Vagina (tissue), 2 donors: Measurements from ENCODE around the gene PTPRG.

Experiments
- POLR2A ChIP-seq, 2 donors: fragments of 450-650 bp; IDR thresholded peaks; one replicate each; pipeline ENCODE4 v1.6.1; 2017; ENCODE audit warnings: antibody characterized with exemption in 2 of 2, mild to moderate bottlenecking in 2 of 2, moderate library complexity in 2 of 2
- TF ChIP-seq, protein P1 (sequence below), 3 experiments: fragments of 450-650 bp in 2 of 3; fragments of 200-600 bp in 1 of 3; sonication (generic) in 1 of 3; IDR thresholded peaks; one replicate each; pipeline ENCODE4 v1.5.1; 2017 to 2019; ENCODE audit warnings: antibody characterized with exemption in 3 of 3, mild to moderate bottlenecking in 2 of 3, moderate library complexity in 2 of 3

DNA sequence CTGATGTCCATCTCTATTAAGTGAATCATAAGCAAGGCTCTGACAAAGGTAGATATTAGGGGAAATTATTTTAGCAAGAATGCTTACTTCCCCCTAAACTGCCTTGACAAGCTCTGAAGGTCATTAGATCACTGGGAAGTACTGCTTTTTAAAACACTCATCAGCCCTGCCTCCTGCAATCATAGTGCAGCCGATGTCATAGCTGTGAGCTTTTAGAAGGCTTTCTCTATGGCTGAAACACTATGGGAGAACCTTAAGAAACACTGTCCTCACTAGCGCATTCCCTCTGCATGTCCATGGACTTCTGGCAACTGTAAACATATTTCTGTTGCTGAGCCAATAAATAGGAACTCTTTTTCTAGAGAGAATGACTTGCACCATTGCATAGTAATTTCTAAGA, 38.7 kb upstream of the PTPRG start:
- TF ChIP-seq POLR2A (IDR thresholded peaks at IDR 0.05) = no peak
- TF ChIP-seq, protein P1, sequence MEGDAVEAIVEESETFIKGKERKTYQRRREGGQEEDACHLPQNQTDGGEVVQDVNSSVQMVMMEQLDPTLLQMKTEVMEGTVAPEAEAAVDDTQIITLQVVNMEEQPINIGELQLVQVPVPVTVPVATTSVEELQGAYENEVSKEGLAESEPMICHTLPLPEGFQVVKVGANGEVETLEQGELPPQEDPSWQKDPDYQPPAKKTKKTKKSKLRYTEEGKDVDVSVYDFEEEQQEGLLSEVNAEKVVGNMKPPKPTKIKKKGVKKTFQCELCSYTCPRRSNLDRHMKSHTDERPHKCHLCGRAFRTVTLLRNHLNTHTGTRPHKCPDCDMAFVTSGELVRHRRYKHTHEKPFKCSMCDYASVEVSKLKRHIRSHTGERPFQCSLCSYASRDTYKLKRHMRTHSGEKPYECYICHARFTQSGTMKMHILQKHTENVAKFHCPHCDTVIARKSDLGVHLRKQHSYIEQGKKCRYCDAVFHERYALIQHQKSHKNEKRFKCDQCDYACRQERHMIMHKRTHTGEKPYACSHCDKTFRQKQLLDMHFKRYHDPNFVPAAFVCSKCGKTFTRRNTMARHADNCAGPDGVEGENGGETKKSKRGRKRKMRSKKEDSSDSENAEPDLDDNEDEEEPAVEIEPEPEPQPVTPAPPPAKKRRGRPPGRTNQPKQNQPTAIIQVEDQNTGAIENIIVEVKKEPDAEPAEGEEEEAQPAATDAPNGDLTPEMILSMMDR (IDR thresholded peaks at IDR 0.05) = no peak
